ENCODE measurements around the gene DIPK1B.

GRCh38 chr9:136717399-136717798 is 5.0 kb downstream of the DIPK1B start:
- TF ChIP-seq, protein P1, sequence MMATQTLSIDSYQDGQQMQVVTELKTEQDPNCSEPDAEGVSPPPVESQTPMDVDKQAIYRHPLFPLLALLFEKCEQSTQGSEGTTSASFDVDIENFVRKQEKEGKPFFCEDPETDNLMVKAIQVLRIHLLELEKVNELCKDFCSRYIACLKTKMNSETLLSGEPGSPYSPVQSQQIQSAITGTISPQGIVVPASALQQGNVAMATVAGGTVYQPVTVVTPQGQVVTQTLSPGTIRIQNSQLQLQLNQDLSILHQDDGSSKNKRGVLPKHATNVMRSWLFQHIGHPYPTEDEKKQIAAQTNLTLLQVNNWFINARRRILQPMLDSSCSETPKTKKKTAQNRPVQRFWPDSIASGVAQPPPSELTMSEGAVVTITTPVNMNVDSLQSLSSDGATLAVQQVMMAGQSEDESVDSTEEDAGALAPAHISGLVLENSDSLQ (IDR thresholded peaks at IDR 0.05): no peak
- TF ChIP-seq ARNT (IDR thresholded peaks at IDR 0.05): no peak
- TF ChIP-seq TARDBP (IDR thresholded peaks at IDR 0.05): no peak
- TF ChIP-seq BHLHE40 (IDR thresholded peaks at IDR 0.05; ENCODE audit: borderline replicate concordance): no peak
- no peak for TF ChIP-seq FOXA1 (IDR thresholded peaks at IDR 0.05)
- no peak for TF ChIP-seq FOXM1 (IDR thresholded peaks at IDR 0.05; ENCODE audit: borderline replicate concordance)
- TF ChIP-seq ELF4 (IDR thresholded peaks at IDR 0.05): no peak
- no peak for TF ChIP-seq SP1 (IDR thresholded peaks at IDR 0.05)
- no peak for TF ChIP-seq NFRKB (IDR thresholded peaks at IDR 0.05)
- no peak for TF ChIP-seq LEF1 (IDR thresholded peaks at IDR 0.05; ENCODE audit: borderline replicate concordance)
- TF ChIP-seq CTBP1 (IDR thresholded peaks at IDR 0.05; ENCODE audit: borderline replicate concordance): no peak
